Heart left ventricle (tissue), 16 donors: ENCODE results near the gene DUSP12. TPM values are rescaled to one million over a fixed set of nuclear protein-coding genes. Genes with fewer than 3 reads are reported as not detected.

Experiments used
- ATAC-seq, 4 donors: fragments of 200-7000 bp; cut with Tn5 transposase; one replicate each; pipeline ENCODE4 v1.9.1; 2020 to 2022; ENCODE audit warnings: moderate library complexity in 4 of 4, mild to moderate bottlenecking in 3 of 4, moderate number of reproducible peaks in 1 of 4
- DNase-seq, 5 donors: peaks; one replicate each; pipeline ENCODE4 v3.0.0-alpha.2; 2020
- H3K27ac ChIP-seq, 12 donors: fragments of 200-600 bp; sonication (generic) in 4 of 12; one replicate each; pipeline versions ENCODE4 v1.5.0 to v1.8.0; 2016 to 2022; ENCODE audit warnings: mild to moderate bottlenecking in 2 of 12
- H3K27me3 ChIP-seq, 9 donors: fragments of 200-600 bp; sonication (generic) in 2 of 9; one replicate each; pipeline versions ENCODE4 v1.5.1 to v1.8.0; 2016 to 2022; ENCODE audit warnings: mild to moderate bottlenecking in 3 of 9
- H3K36me3 ChIP-seq, 9 donors: fragments of 200-600 bp; sonication (generic) in 2 of 9; one replicate each; pipeline versions ENCODE4 v1.5.0 to v1.8.0; 2018 to 2022; ENCODE audit warnings: mild to moderate bottlenecking in 2 of 9
- H3K4me1 ChIP-seq, 12 donors: fragments of 200-600 bp; sonication (generic) in 4 of 12; one replicate each; pipeline versions ENCODE4 v1.5.0 to v1.8.0; 2016 to 2022; ENCODE audit warnings: mild to moderate bottlenecking in 3 of 12
- H3K4me3 ChIP-seq, 12 donors: fragments of 200-600 bp; sonication (generic) in 4 of 12; one replicate each; pipeline versions ENCODE4 v1.5.0 to v1.8.0; 2017 to 2022; ENCODE audit warnings: mild to moderate bottlenecking in 9 of 12, moderate library complexity in 4 of 12
- H3K9me3 ChIP-seq, 12 donors: fragments of 200-600 bp; sonication (generic) in 4 of 12; one replicate each; pipeline versions ENCODE4 v1.5.0 to v1.8.0; 2016 to 2022; ENCODE audit warnings: mild to moderate bottlenecking in 1 of 12
- CTCF ChIP-seq, 12 donors: fragments of 200-600 bp; sonication (generic) in 4 of 12; IDR thresholded peaks; one replicate each; pipeline versions ENCODE4 v1.5.0 to v1.8.0; 2018 to 2022; ENCODE audit warnings: antibody characterized with exemption in 12 of 12, mild to moderate bottlenecking in 5 of 12
- POLR2A ChIP-seq, 2 donors: fragments of 450-650 bp; IDR thresholded peaks; one replicate each; pipeline ENCODE4 v1.6.1; 2017; ENCODE audit warnings: antibody characterized with exemption in 2 of 2, mild to moderate bottlenecking in 2 of 2, moderate library complexity in 2 of 2
- WGBS, 4 donors: extraction: QIAGEN DNeasy Blood & Tissue Kit in 2 of 4; methylation state at CpG; one replicate each; pipeline versions ENCODE4 v1.1.5 to v1.1.7; 2013 to 2018; 5-methylcytosine and 5-hydroxymethylcytosine counted together
- intact Hi-C, 10 donors: fragments of 100-400 bp; cut with DNase I; formaldehyde crosslinking; loops; one replicate each; pipeline versions ENCODE4 v1.11.1 to v1.14.2; 2022
- polyA plus RNA-seq, 2 donors: library from polyadenylated mRNA; stranded (reverse); fragments of 200-250 nt; gene quantifications; one replicate each; pipeline ENCODE4 v1.2.3, GENCODE V29; 2013
- total RNA-seq, 9 donors: library from RNA; depleted of rRNA in 2 of 9; stranded (reverse); fragments of >200 nt in 2 of 9; fragmentation: NEBNext Ultra II Directional in 3 of 9; extraction: Animal tissue kit (Norgen Biotek cat#: 25700) in 3 of 9; gene quantifications; one replicate each; pipeline versions ENCODE4 v1.1.0 to v1.2.4, GENCODE V29; 2016 to 2023
- donor health status: ischemic (EF 13 %, LVEDD 7.1; RV severe dilation, severe dysfunction).
- donor health status: healthy with polysubstance abuse.
- donor health status: DM: no; HTN: yes; CAD: no.
- donor health status: DM: no; HTN: no; CAD: no.
- donor health status: ischemic (EF 25% LVEDD 6.9; RV normal size, moderate dysfunction).
- donor health status: ischemic (EF 25% LVEDD 5.7; RV mildly dilated, moderate dysfunction).
- donor health status: healthy.
- donor health status: DM: yes; HTN: yes; CAD: no.
- donor health status: ischemic (EF 35%, LVEDD 5.7; RV mildly dilated, moderate dysfunction).
- donor health status: nonischemic (EF 11% LVEDD 7.7; RV severe dilation, severe dysfunction).
- donor health status: DM: yes; HTN: yes; CAD: no.
- donor health status: PGD.
- donor health status: ischemic (EF 29% LVEDD 5.4; RV normal size, mild dysfunction).
- donor health status: nonischemic (EF 23%, LVEDD 6.1; RV moderate dilation, normal function).

DUSP12 gene
- total and polyA plus RNA-seq, 11 donors: 5.2 to 18.1 (median 7.1) TPM

- Histone ChIP-seq H3K4me3 (no peak overlapping the region), H3K4me1 (peaks cover 0 to 29% (median 16%) of the 10 kb centered on the region in 12 donors), H3K27ac (no peak overlapping the region), H3K9me3 (no peaks in the 10 kb centered on the region), H3K27me3 (no peaks in the 10 kb centered on the region), H3K36me3 (peaks cover 0 to 18% (median 7%) of the 10 kb centered on the region in 9 donors)
- DNase-seq (no peak), ATAC-seq (no peak)
- 73 to 83% (median 78%) methylated on average over 7 of the region's 7 CpGs for WGBS, 4 donors
- intact Hi-C loops: loop anchor here in 1 of 10 donors (2.0 kb wide), 1 partner anchor 13 kb away; no protein-coding TSS in a partner anchor
- peak in 11 of 12 donors; percentile 7 to 54 (median 28) for TF ChIP-seq CTCF (IDR thresholded peaks at IDR 0.05)
- TF ChIP-seq POLR2A (IDR thresholded peaks at IDR 0.05): no peak
Measured at GRCh38 chr1:161763522-161764098, 14.0 kb downstream of the DUSP12 start.

DNA sequence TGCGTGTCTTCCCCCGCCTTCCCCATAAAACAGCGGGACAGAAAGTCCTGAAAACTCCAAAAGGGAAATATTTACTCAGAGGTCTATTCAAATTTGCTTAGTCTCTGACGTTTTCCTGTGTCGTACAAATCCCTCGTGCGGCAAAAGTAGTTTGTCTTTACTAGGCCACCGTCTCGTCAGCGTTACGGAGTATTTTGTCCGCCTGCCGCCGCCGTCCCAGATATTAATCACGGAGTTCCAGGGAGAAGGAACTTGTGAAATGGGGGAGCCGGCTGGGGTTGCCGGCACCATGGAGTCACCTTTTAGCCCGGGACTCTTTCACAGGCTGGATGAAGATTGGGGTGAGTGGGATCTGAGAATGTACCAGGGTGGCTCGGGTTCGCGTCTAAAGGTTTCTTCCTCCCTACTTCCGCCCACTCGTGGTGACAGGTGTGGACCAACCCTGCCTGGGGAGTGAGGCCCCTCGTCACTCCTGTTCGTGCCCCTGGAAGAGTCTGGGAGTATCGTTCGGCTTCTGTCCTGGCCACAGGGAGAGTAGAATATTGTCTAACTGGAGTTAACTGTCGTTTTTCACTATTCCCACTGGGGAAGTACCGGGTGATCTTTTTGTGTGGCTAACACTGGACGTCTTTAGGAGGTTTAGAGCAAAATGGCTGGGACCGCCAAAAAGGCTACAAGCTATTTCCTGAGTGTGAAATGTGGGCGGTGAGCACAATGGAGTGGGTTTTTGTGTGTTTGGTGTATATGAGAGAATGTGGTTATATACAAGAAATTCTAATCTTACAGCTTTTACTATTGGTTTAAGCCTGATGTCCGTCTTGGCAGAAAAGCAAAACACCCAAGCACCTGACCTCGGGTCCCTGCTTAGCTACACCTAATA lies 16.8 kb downstream of the DUSP12 start, which contains the start of gene ATF6:
TSS of gene ATF6 (plus strand) at position 219 of the 880 bp plus-strand sequence. CDS start at position 260, 41 bp downstream.
- intact Hi-C loops: no loop called here
- Histone ChIP-seq H3K4me1 (peaks cover 0 to 55% (median 19%) of the 10 kb centered on the region in 12 donors), H3K4me3 (peak within 1 kb of the TSS; percentile 64 to 96 (median 75)), H3K36me3 (no peaks in the 10 kb centered on the region), H3K27me3 (no peaks in the 10 kb centered on the region), H3K27ac (peak within 1 kb of the TSS; percentile 63 to 92 (median 83)), H3K9me3 (no peaks in the 10 kb centered on the region)
- peak; percentile 86 to 95 (median 92) for ATAC-seq
- 0 to 1% (median 1%) methylated on average over 28 to 35 of the region's 35 CpGs for WGBS, 4 donors
- TF ChIP-seq POLR2A (IDR thresholded peaks at IDR 0.05) (peak in 1 of 2 donors; percentile 70), CTCF (IDR thresholded peaks at IDR 0.05) (no peak)
- peak; percentile 88 to 92 (median 91) for DNase-seq

GRCh38 chr1:161768461-161768860 lies 18.9 kb downstream of the DUSP12 start:
- H3K36me3 ChIP-seq: no peaks in the 10 kb centered on the region
- 89 to 97% (median 93%) methylated on average over 5 of the region's 5 CpGs for WGBS, 4 donors
- peaks cover 0 to 76% (median 26%) of the 10 kb centered on the region in 12 donors for H3K4me1 ChIP-seq
- H3K9me3 ChIP-seq: no peaks in the 10 kb centered on the region
- H3K27ac ChIP-seq: no peak overlapping the region
- intact Hi-C loops: no loop called here
- H3K4me3 ChIP-seq: no peak overlapping the region
- no peak for ATAC-seq
- DNase-seq: no peak
- no peaks in the 10 kb centered on the region for H3K27me3 ChIP-seq
- TF ChIP-seq POLR2A (IDR thresholded peaks at IDR 0.05) (no peak), CTCF (IDR thresholded peaks at IDR 0.05) (no peak)
